ENCODE results near the gene POU6F2.

DNA sequence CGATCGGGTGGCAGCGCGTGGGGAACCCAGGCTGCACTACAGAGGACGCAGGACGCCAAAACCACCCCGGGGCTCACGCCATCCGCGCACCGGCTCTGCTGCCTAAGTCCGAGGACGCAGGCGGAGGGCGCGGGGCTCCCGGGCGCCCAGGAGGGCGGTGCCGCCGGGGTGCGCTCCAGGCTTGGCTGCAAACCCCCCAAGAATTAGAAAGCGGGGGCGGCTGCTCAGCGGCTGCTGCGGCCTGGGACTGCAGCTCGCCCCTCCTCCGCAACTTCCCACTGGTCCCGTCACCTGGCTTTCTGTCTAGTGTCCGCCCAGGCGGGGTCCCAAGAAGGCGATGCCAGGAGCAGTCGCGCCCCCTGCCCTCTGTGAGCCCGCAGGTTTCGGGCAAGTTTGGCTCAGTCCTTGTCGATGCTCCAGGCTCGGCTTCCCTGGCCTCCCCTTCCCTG lies 1.7 kb upstream of the POU6F2 start:
- TF ChIP-seq, protein P1, sequence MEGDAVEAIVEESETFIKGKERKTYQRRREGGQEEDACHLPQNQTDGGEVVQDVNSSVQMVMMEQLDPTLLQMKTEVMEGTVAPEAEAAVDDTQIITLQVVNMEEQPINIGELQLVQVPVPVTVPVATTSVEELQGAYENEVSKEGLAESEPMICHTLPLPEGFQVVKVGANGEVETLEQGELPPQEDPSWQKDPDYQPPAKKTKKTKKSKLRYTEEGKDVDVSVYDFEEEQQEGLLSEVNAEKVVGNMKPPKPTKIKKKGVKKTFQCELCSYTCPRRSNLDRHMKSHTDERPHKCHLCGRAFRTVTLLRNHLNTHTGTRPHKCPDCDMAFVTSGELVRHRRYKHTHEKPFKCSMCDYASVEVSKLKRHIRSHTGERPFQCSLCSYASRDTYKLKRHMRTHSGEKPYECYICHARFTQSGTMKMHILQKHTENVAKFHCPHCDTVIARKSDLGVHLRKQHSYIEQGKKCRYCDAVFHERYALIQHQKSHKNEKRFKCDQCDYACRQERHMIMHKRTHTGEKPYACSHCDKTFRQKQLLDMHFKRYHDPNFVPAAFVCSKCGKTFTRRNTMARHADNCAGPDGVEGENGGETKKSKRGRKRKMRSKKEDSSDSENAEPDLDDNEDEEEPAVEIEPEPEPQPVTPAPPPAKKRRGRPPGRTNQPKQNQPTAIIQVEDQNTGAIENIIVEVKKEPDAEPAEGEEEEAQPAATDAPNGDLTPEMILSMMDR (IDR thresholded peaks at IDR 0.05): no peak
- TF ChIP-seq POLR2A (IDR thresholded peaks at IDR 0.05): no peak
